ACC112 (cell line): ENCODE results near the gene TSPAN4.

Source experiments
- H2AFZ ChIP-seq: fragments of 200-600 bp; sonication (generic); one replicate; pipeline ENCODE4 v1.6.0; 2017; ENCODE audit warnings: antibody characterized with exemption, low read length; ENCODE audit not compliant: unreplicated experiment
- H3K27ac ChIP-seq: fragments of 200-600 bp; sonication (generic); 2 replicates; pipeline ENCODE4 v1.5.1; 2014; ENCODE audit warnings: low read depth, mild to moderate bottlenecking, antibody characterized with exemption, low read length, moderate library complexity
- H3K27me3 ChIP-seq: fragments of 200-600 bp; sonication (generic); 2 replicates; pipeline ENCODE4 v1.6.1; 2014; ENCODE audit warnings: mild to moderate bottlenecking, antibody characterized with exemption, low read length, moderate library complexity, mixed read lengths; ENCODE audit not compliant: insufficient read depth
- H3K36me3 ChIP-seq: fragments of 200-600 bp; sonication (generic); 2 replicates; pipeline ENCODE4 v1.6.1; 2016; ENCODE audit warnings: mild to moderate bottlenecking, antibody characterized with exemption, low read length, moderate library complexity, mixed read lengths; ENCODE audit not compliant: insufficient read depth
- H3K4me1 ChIP-seq: fragments of 200-600 bp; sonication (generic); one replicate; pipeline ENCODE4 v1.6.1; 2016; ENCODE audit warnings: low read length, mixed read lengths; ENCODE audit not compliant: insufficient read depth, unreplicated experiment, control insufficient read depth
- H3K4me3 ChIP-seq: fragments of 200-600 bp; sonication (generic); 2 replicates; pipeline ENCODE4 v1.5.1; 2014; ENCODE audit warnings: mild to moderate bottlenecking, low read depth, low read length
- H3K79me2 ChIP-seq: fragments of 200-600 bp; sonication (generic); one replicate; pipeline ENCODE4 v1.6.0; 2016; ENCODE audit warnings: low read length; ENCODE audit not compliant: control insufficient read depth, unreplicated experiment, insufficient read depth

Gene TSPAN4

DNA sequence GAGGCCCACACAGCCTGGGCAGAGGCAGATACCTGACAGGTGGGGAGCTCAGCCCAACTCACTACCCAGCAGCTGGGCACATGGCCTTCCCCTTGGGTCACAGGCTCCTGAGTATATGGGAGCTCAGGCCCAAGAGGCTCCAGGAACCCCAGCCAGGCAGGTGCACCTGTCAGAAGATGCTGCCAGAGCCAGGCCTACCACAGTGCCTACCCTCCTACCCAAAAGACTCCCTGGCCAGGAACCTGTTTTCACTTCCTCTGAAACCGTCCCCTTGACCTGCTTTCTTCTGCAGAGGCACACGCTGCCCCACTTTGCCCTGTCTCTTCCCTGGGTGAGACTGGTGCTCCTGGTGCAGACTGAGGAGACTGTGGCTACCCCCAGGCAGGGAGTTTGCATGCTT is 65.0 kb downstream of the TSPAN4 start:
- peaks cover 5% of the 10 kb centered on the region for H3K4me1 ChIP-seq
- no peak overlapping the region for H3K4me3 ChIP-seq
- no peaks in the 10 kb centered on the region for H3K36me3 ChIP-seq
- peaks cover 27% of the 10 kb centered on the region for H3K79me2 ChIP-seq
- no peaks in the 10 kb centered on the region for H3K27me3 ChIP-seq
- H3K27ac ChIP-seq = no peak overlapping the region
- no peak overlapping the region for H2AFZ ChIP-seq

DNA sequence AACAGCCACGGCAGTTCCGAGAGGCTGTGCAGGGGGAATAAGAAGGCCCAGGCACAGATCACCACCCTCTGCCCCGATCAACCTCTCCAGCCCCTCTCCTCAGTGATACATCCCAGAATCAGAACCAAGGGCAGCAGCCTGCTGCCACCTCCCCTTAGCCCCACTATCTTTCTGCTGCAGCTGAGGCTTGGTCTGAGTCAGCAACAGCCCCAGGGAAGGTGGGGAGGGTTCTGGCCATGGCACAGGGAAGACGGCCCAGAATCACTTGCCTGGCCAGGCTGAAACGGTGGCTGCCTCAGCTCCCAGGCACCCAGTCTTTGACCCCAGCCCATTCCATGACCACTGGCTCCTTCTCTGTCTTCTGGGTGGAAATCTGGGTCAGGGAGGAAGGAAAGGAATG is 65.6 kb downstream of the TSPAN4 start:
- Histone ChIP-seq H3K27me3 (no peaks in the 10 kb centered on the region), H3K79me2 (peaks cover 27% of the 10 kb centered on the region), H3K36me3 (no peaks in the 10 kb centered on the region), H3K4me1 (peaks cover 5% of the 10 kb centered on the region), H3K27ac (no peak overlapping the region), H2AFZ (no peak overlapping the region), H3K4me3 (no peak overlapping the region)

DNA sequence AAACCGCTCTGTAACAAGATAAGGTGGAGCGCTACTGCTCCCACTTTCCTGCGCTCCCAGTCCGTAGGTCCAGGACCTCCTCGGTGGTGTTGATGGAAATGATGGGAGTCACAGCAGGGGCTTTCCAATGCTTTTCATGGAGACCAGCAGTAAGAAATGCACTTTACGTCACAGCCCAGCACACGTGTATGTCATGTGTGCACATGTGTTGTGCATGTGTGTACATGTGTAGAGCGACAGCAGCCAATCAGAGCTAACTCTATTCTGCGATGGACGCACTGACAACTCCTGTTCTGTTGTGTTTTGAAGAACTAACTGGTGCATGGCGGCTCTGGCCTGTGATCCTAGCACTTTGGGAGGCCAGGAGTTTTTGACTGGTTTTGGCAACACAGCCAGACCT is 66.8 kb downstream of the TSPAN4 start:
- Histone ChIP-seq H3K27ac (no peak overlapping the region), H3K4me3 (peak overlapping the region; percentile 97)

DNA sequence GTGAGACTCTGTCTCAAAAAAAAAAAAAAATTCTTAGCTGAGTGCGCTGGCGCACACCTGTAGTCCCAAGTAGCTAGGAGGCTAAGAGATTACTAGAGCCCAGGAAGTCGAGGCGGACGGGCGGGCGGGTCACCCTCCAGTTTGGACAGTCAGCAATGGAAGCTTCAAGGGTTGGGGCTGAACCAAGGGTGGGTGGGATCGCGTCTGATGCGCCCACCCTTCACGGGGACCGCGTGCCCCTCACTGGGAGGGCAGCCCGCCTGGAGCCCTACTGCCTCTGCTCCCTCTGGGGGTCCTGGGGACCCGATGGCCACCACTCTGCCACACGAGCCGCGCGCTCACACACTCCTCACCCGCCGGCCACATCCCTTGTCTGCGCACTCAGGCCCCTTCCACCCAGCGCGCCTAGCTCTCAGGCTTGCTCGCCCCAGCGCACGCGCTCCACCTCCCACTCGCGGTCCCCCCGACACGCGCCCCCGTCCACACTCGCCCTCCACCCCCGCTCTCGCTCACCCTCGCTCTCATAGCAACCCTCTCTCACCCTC is 67.5 kb downstream of the TSPAN4 start:
- Histone ChIP-seq H3K4me1 (peaks cover 5% of the 10 kb centered on the region), H3K36me3 (no peaks in the 10 kb centered on the region), H3K79me2 (peaks cover 27% of the 10 kb centered on the region), H3K4me3 (peak overlapping the region; percentile 97), H3K27ac (no peak overlapping the region), H2AFZ (peak overlapping the region; percentile 36), H3K27me3 (no peaks in the 10 kb centered on the region)

More for the DNA sequence above, 66.8 kb downstream of the TSPAN4 start:
- H3K36me3 ChIP-seq = no peaks in the 10 kb centered on the region
- H3K79me2 ChIP-seq = peaks cover 27% of the 10 kb centered on the region
- no peaks in the 10 kb centered on the region for H3K27me3 ChIP-seq
- H2AFZ ChIP-seq = no peak overlapping the region
- H3K4me1 ChIP-seq = peaks cover 5% of the 10 kb centered on the region

DNA sequence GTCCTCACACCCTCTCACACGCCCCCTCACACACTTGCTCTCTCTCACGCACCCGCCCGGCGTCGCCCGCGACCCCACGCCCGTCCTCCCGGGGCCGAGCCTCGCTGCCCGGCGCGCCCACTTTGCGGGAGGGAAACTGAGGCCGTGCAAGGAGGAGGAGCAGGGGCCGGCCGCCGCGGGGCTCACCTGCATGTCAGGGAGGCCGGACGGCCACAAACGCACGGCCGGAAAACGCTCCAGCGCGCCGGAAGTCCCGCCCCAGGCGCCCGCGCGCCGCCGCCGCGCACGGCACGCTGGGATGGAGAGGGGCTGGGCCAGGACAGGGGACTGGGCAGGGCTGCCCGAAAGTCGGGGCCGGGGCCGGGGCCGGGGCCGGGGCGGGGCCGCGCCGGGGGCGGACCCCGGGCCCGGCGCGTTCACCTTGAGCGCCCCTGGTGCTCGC is 68.0 kb downstream of the TSPAN4 start, which contains the start of gene CHID1:
CHID1 (minus strand) TSS at position 222 of the 442 bp plus-strand sequence. CDS start 5,994 bp downstream, outside the sequence.
- H3K36me3 ChIP-seq = no peaks in the 10 kb centered on the region
- peak within 1 kb of the TSS; percentile 84 for H2AFZ ChIP-seq
- H3K4me3 ChIP-seq = peak within 1 kb of the TSS; percentile 97
- peaks cover 27% of the 10 kb centered on the region for H3K79me2 ChIP-seq
- H3K27ac ChIP-seq = peak within 1 kb of the TSS; percentile 48; the same call in 1 of the 2 replicates
- H3K27me3 ChIP-seq = no peaks in the 10 kb centered on the region
- peaks cover 5% of the 10 kb centered on the region for H3K4me1 ChIP-seq

DNA sequence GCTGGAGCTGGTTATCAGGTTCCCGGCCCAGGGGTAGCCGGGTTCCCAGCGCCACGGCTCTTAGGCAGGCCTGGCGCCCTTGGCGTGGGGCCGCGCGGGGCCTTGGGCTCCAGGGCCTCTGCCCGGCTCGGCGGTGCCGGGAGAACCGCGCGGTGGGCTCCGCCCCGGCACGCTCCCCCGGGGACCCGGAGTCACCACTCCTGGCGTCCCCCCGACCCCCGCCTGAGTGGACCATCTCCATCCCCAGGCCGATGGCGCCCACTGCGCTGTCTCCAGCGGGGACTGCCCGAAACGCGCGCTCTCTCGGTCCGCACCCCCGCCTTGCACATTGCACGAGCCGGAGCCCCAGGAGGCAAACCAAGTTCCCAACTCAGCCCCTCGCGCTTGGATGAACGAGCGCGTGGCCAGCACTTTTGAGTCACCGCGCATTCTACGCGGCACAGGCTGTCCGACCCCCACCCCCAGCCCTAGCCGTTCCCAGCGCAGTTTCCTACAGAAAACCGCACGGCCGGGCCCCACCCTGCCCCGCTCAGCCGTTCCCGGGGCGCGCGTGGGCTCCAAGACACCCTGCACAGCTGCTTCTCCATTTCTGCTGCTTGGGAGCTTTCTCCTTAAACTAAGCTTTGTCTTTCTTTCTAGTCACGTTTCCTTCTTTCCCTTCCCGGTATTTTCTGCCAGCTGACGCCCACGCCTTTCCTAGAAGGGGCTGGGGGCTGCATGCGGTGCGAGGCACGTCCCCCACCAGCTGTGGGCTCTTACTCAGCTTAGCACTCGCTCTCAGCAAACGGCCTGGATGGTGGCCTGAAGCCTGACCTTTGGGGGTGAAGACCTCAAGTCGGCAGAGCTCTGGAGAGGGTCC is 68.6 kb downstream of the TSPAN4 start:
- Histone ChIP-seq H3K4me3 (peak overlapping the region; percentile 97), H2AFZ (peak overlapping the region; percentile 84), H3K36me3 (no peaks in the 10 kb centered on the region), H3K27me3 (no peaks in the 10 kb centered on the region), H3K27ac (peak overlapping the region; percentile 48; the same call in 1 of the 2 replicates), H3K79me2 (peaks cover 27% of the 10 kb centered on the region), H3K4me1 (peaks cover 5% of the 10 kb centered on the region)

DNA sequence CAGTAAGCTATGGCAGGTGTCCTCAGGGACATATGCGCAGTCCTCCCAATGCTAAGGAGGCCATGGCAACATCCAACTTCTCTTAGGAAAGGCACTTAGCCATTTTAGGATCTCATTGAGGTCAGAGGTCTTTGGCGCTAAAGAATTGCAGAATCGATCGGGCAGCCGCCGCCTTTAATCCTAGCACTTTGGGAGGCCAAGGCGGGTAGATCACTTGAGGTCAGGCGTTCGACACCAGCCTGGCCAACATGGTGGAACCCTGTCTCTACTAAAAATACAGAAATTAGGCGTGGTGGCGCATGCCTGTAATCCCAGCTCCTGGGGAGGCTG is 69.2 kb downstream of the TSPAN4 start:
- no peaks in the 10 kb centered on the region for H3K36me3 ChIP-seq
- H3K4me1 ChIP-seq = peaks cover 5% of the 10 kb centered on the region
- no peak overlapping the region for H3K27ac ChIP-seq
- peak overlapping the region; percentile 97 for H3K4me3 ChIP-seq
- H3K27me3 ChIP-seq = no peaks in the 10 kb centered on the region
- no peak overlapping the region for H2AFZ ChIP-seq
- peaks cover 27% of the 10 kb centered on the region for H3K79me2 ChIP-seq

DNA sequence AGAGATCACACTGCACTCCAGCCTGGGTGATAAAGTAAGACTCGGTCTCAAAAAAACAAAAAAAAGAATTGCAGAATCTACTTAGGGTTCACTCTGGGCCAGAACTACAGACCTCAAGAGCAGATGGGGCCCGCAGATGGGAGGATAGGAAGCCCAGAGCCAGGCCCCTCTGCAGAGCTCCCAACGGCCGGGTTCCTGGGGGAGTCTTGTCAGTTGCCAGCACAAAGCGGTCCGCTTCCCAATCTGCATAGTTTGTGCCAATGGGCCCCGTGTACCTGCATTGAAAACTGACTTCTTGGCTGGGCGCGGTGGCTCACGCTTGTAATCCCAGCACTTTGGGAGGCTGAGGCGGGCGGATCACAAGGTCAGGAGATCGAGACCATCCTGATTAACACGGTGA is 69.6 kb downstream of the TSPAN4 start:
- Histone ChIP-seq H3K27me3 (no peaks in the 10 kb centered on the region), H3K79me2 (peaks cover 27% of the 10 kb centered on the region), H3K27ac (no peak overlapping the region), H3K4me3 (no peak overlapping the region), H2AFZ (no peak overlapping the region), H3K36me3 (no peaks in the 10 kb centered on the region), H3K4me1 (peaks cover 5% of the 10 kb centered on the region)

DNA sequence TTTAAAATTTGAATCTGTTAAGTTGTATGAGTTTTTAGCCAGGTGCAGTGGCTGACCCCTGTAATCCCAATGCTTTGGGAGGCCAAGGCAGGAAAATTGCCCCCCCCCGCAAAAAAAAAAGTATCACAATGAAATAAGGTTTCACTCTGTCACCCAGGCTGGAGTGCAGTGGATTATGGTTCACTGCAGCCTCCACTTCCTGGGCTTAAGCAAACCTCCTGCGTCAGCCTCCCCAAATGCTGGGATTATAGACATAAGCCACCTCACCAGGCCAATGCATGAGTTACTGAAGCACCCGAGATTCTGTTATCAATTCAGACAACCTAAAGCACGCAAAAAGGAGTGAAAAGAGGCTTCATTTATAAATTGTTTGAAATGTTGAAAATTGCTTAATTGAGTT is 70.4 kb downstream of the TSPAN4 start:
- peaks cover 25% of the 10 kb centered on the region for H3K79me2 ChIP-seq
- H3K27ac ChIP-seq = no peak overlapping the region
- no peaks in the 10 kb centered on the region for H3K36me3 ChIP-seq
- no peak overlapping the region for H2AFZ ChIP-seq
- H3K4me1 ChIP-seq = peaks cover 5% of the 10 kb centered on the region
- no peaks in the 10 kb centered on the region for H3K27me3 ChIP-seq
- H3K4me3 ChIP-seq = no peak overlapping the region

DNA sequence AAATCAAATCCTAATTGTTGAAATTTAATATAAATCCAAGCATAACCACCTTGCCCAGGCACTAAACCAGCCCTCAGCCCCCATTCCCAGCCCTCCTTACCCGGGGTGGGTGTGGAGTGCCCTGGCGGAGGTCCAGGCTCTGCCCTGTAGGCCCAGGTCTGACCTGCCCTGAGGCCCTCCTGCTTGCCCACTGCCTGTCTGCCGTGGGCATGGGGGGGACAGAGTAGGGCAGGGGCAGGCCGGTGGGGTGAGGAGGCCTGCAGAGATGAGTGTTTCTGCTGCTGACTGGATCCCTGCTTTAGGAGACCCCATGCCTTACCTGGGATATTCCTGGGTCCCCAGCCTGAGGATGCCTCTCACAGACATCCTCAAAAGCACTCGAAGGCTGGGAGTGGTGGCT is 71.6 kb downstream of the TSPAN4 start:
- no peaks in the 10 kb centered on the region for H3K36me3 ChIP-seq
- H2AFZ ChIP-seq = no peak overlapping the region
- peaks cover 5% of the 10 kb centered on the region for H3K4me1 ChIP-seq
- no peaks in the 10 kb centered on the region for H3K27me3 ChIP-seq
- peaks cover 14% of the 10 kb centered on the region for H3K79me2 ChIP-seq
- no peak overlapping the region for H3K27ac ChIP-seq
- no peak overlapping the region for H3K4me3 ChIP-seq
